ENCODE data around the gene GPR142.
A peak's percentile ranks its signal among the peaks of the same experiment; 100 is the strongest.

Gene GPR142

DNA sequence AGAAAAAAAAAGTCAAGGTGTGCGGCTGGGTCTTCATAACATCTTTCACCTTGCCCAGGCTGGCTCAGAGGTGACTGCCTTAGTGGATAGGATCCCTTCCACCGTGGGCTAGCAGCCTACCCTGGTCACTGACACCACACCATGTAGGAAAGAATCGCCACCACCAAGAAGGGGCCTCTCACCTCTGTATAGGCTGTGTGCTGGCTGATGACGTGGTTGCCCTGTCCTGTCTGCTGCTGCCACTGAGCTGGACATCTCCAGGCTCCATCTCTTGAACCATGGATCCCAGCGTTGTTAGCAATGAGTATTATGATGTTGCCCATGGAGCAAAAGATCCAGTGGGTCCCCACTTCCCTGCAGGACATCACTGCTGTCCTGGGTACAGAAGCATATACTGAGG, at the start of gene GPR142:
Gene GPR142, plus strand, starts transcription at position 301 of the 400 bp plus-strand sequence. CDS start 2,035 bp downstream, outside the sequence.
- DNase-seq (ENCODE audit: low read depth, low spot score) = no peak
- H3K27me3 ChIP-seq (ENCODE audit: control insufficient read depth, insufficient read depth, low read length) = no peaks in the 10 kb centered on the region
- no CpG with 5 or more reads among the region's 5 CpGs for WGBS (ENCODE audit: insufficient coverage, insufficient read length)

DNA sequence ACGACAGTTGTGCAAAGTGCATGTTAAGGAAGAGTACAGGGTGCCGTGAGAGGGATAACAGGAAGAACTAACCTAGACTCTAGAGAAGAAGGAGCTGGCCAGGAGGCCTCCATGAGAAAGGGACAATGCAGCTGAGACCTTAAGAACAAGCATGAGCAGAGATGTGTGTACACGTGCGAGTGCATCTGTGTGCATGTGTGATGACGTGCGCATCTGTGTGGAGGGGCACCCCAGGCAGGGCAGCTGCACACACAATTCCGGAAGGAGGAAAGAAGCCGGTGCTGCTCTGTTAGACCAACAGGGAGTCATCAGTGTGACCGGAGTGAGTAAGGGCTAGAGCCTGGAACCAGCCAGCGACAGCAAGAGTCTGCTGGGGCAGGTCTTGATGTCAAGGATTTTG, 48.9 kb upstream of the GPR142 start:
- Histone ChIP-seq H3K36me3 (ENCODE audit: control insufficient read depth, insufficient read depth, low read length) (no peaks in the 10 kb centered on the region), H3K27ac (ENCODE audit: low read length) (no peak overlapping the region), H3K4me1 (ENCODE audit: control insufficient read depth, insufficient read depth, low read length) (no peaks in the 10 kb centered on the region), H3K9me3 (ENCODE audit: control insufficient read depth, insufficient read depth, low read length) (no peaks in the 10 kb centered on the region), H3K4me3 (ENCODE audit: low read length) (no peak overlapping the region), H3K27me3 (ENCODE audit: control insufficient read depth, insufficient read depth, low read length) (no peaks in the 10 kb centered on the region)
- no CpG with 5 or more reads among the region's 10 CpGs for WGBS (ENCODE audit: insufficient coverage, insufficient read length)
- no peak for DNase-seq (ENCODE audit: low read depth, low spot score)

More for the DNA sequence above, at the start of gene GPR142:
- Histone ChIP-seq H3K27ac (ENCODE audit: low read length) (no peak within 1 kb of the TSS), H3K4me1 (ENCODE audit: control insufficient read depth, insufficient read depth, low read length) (peaks cover 9% of the 10 kb centered on the region), H3K4me3 (ENCODE audit: low read length) (no peak within 1 kb of the TSS), H3K36me3 (ENCODE audit: control insufficient read depth, insufficient read depth, low read length) (no peaks in the 10 kb centered on the region), H3K9me3 (ENCODE audit: control insufficient read depth, insufficient read depth, low read length) (no peaks in the 10 kb centered on the region)

DNA sequence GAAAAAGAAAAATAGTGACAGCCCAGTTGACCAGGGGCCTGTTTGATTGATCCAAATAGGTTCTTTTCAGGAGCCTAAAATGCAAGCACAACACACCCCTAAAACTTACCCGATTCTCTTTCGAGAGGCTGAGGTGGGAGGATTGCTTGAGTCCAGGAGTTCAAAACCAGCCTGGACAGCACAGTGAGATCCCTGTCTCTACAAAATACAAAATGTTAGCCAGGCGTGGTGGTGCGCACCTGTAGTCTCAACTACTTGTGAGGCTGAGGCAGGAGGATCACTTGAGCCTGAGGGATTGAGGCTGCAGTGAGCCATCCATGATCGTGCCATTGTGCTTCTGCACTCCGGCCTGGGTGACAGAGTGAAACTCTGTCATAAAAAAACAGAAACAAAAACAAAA, 42.8 kb upstream of the GPR142 start:
- H3K27me3 ChIP-seq (ENCODE audit: control insufficient read depth, insufficient read depth, low read length) = peaks cover 7% of the 10 kb centered on the region; the same call in 1 of the 2 replicates
- no peak overlapping the region for H3K4me3 ChIP-seq (ENCODE audit: low read length)
- no peaks in the 10 kb centered on the region for H3K9me3 ChIP-seq (ENCODE audit: control insufficient read depth, insufficient read depth, low read length)
- H3K4me1 ChIP-seq (ENCODE audit: control insufficient read depth, insufficient read depth, low read length) = peaks cover 4% of the 10 kb centered on the region
- DNase-seq (ENCODE audit: low read depth, low spot score) = no peak
- H3K27ac ChIP-seq (ENCODE audit: low read length) = no peak overlapping the region
- no CpG with 5 or more reads among the region's 6 CpGs for WGBS (ENCODE audit: insufficient coverage, insufficient read length)
- H3K36me3 ChIP-seq (ENCODE audit: control insufficient read depth, insufficient read depth, low read length) = no peaks in the 10 kb centered on the region

DNA sequence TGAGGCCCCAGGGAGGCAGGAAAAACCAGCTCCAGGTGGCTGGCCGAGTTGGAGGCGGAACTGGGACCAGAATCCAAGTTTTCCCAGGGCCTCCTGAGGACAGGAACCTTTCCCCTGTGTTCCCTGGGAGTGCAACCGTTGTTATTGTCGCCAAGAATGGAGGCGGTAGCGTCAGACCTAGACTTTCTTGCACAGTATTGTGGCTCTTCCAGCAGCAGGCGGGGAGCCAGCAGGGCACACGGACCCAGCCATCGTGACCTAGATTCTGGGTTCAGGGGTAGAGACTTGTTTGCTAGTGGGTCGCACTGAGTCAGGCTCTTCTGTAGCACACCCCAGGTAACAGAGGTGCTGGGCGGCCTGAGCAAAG, 41.9 kb upstream of the GPR142 start:
- H3K4me3 ChIP-seq (ENCODE audit: low read length) = peak overlapping the region; percentile 29; the same call in 1 of the 2 replicates
- no CpG with 5 or more reads among the region's 11 CpGs for WGBS (ENCODE audit: insufficient coverage, insufficient read length)
- H3K27me3 ChIP-seq (ENCODE audit: control insufficient read depth, insufficient read depth, low read length) = peaks cover 7% of the 10 kb centered on the region; the same call in 1 of the 2 replicates
- no peak for DNase-seq (ENCODE audit: low read depth, low spot score)
- H3K4me1 ChIP-seq (ENCODE audit: control insufficient read depth, insufficient read depth, low read length) = peaks cover 4% of the 10 kb centered on the region
- H3K9me3 ChIP-seq (ENCODE audit: control insufficient read depth, insufficient read depth, low read length) = no peaks in the 10 kb centered on the region
- H3K27ac ChIP-seq (ENCODE audit: low read length) = no peak overlapping the region
- H3K36me3 ChIP-seq (ENCODE audit: control insufficient read depth, insufficient read depth, low read length) = no peaks in the 10 kb centered on the region

DNA sequence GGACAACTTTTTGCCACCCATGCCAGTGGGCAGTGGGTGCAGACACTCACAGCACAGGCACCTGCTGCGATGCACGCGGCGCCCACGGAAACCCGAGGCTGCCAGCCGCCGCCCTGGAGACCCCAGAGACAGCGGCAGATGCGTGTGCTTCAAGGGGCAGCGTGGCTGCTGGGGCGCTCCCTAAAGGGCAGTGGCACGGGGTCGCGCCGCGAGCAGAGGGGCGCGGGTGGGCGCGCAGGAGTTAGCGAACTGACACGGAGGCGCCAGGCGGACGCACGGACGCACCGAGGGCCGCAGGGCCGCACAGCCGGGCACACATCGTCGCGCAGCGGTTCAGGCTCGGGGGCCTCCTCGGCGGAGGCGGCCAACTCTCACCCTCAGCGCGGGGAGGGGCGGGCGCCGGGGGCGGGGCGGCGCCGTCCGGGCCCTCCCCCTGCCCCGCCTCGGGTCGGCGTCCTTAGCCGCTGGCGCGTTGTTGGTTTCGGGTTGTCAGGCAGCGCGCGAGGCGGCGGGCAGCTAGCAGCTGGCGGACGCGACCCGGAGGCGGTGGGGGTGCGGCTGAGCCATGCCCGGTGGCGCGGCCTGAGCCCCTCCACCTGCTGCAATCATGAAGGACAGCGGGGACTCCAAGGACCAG, 41.4 kb upstream of the GPR142 start, which contains the start of gene KIF19:
Gene KIF19, plus strand, starts transcription at position 484 of the 637 bp plus-strand sequence. Its CDS starts 124 bp downstream, at position 608.
- no peak for DNase-seq (ENCODE audit: low read depth, low spot score)
- Histone ChIP-seq H3K9me3 (ENCODE audit: control insufficient read depth, insufficient read depth, low read length) (no peaks in the 10 kb centered on the region), H3K27me3 (ENCODE audit: control insufficient read depth, insufficient read depth, low read length) (peaks cover 7% of the 10 kb centered on the region; the same call in 1 of the 2 replicates), H3K36me3 (ENCODE audit: control insufficient read depth, insufficient read depth, low read length) (no peaks in the 10 kb centered on the region), H3K4me3 (ENCODE audit: low read length) (peak within 1 kb of the TSS; percentile 34; the same call in 1 of the 2 replicates), H3K27ac (ENCODE audit: low read length) (no peak within 1 kb of the TSS), H3K4me1 (ENCODE audit: control insufficient read depth, insufficient read depth, low read length) (peaks cover 4% of the 10 kb centered on the region)
- WGBS (ENCODE audit: insufficient coverage, insufficient read length) = no CpG with 5 or more reads among the region's 73 CpGs

GRCh38 chr17:74326506-74326905, 40.8 kb upstream of the GPR142 start:
- no peak for DNase-seq (ENCODE audit: low read depth, low spot score)
- Histone ChIP-seq H3K4me3 (ENCODE audit: low read length) (peak overlapping the region; percentile 34; the same call in 1 of the 2 replicates), H3K4me1 (ENCODE audit: control insufficient read depth, insufficient read depth, low read length) (peaks cover 4% of the 10 kb centered on the region), H3K27me3 (ENCODE audit: control insufficient read depth, insufficient read depth, low read length) (peaks cover 7% of the 10 kb centered on the region; the same call in 1 of the 2 replicates), H3K9me3 (ENCODE audit: control insufficient read depth, insufficient read depth, low read length) (no peaks in the 10 kb centered on the region), H3K27ac (ENCODE audit: low read length) (no peak overlapping the region), H3K36me3 (ENCODE audit: control insufficient read depth, insufficient read depth, low read length) (no peaks in the 10 kb centered on the region)
- WGBS (ENCODE audit: insufficient coverage, insufficient read length) = no CpG with 5 or more reads among the region's 10 CpGs

GRCh38 chr17:74328487-74328886, 38.8 kb upstream of the GPR142 start:
- H3K4me1 ChIP-seq (ENCODE audit: control insufficient read depth, insufficient read depth, low read length) = peaks cover 4% of the 10 kb centered on the region
- H3K36me3 ChIP-seq (ENCODE audit: control insufficient read depth, insufficient read depth, low read length) = no peaks in the 10 kb centered on the region
- no peak overlapping the region for H3K4me3 ChIP-seq (ENCODE audit: low read length)
- DNase-seq (ENCODE audit: low read depth, low spot score) = no peak
- H3K9me3 ChIP-seq (ENCODE audit: control insufficient read depth, insufficient read depth, low read length) = no peaks in the 10 kb centered on the region
- no peak overlapping the region for H3K27ac ChIP-seq (ENCODE audit: low read length)
- WGBS (ENCODE audit: insufficient coverage, insufficient read length) = no CpG with 5 or more reads among the region's 3 CpGs
- H3K27me3 ChIP-seq (ENCODE audit: control insufficient read depth, insufficient read depth, low read length) = peaks cover 7% of the 10 kb centered on the region; the same call in 1 of the 2 replicates

GRCh38 chr17:74329378-74329777, 37.9 kb upstream of the GPR142 start:
- Histone ChIP-seq H3K4me3 (ENCODE audit: low read length) (no peak overlapping the region), H3K4me1 (ENCODE audit: control insufficient read depth, insufficient read depth, low read length) (peaks cover 4% of the 10 kb centered on the region), H3K27ac (ENCODE audit: low read length) (no peak overlapping the region), H3K9me3 (ENCODE audit: control insufficient read depth, insufficient read depth, low read length) (no peaks in the 10 kb centered on the region), H3K27me3 (ENCODE audit: control insufficient read depth, insufficient read depth, low read length) (peaks cover 7% of the 10 kb centered on the region; the same call in 1 of the 2 replicates), H3K36me3 (ENCODE audit: control insufficient read depth, insufficient read depth, low read length) (no peaks in the 10 kb centered on the region)
- WGBS (ENCODE audit: insufficient coverage, insufficient read length) = no CpG with 5 or more reads among the region's 3 CpGs
- DNase-seq (ENCODE audit: low read depth, low spot score) = no peak

GRCh38 chr17:74330446-74330845, 36.9 kb upstream of the GPR142 start:
- Histone ChIP-seq H3K9me3 (ENCODE audit: control insufficient read depth, insufficient read depth, low read length) (no peaks in the 10 kb centered on the region), H3K4me1 (ENCODE audit: control insufficient read depth, insufficient read depth, low read length) (peaks cover 4% of the 10 kb centered on the region), H3K36me3 (ENCODE audit: control insufficient read depth, insufficient read depth, low read length) (no peaks in the 10 kb centered on the region), H3K27ac (ENCODE audit: low read length) (no peak overlapping the region), H3K4me3 (ENCODE audit: low read length) (no peak overlapping the region), H3K27me3 (ENCODE audit: control insufficient read depth, insufficient read depth, low read length) (peaks cover 6% of the 10 kb centered on the region; the same call in 1 of the 2 replicates)
- no peak for DNase-seq (ENCODE audit: low read depth, low spot score)
- WGBS (ENCODE audit: insufficient coverage, insufficient read length) = no CpG with 5 or more reads among the region's 8 CpGs

DNA sequence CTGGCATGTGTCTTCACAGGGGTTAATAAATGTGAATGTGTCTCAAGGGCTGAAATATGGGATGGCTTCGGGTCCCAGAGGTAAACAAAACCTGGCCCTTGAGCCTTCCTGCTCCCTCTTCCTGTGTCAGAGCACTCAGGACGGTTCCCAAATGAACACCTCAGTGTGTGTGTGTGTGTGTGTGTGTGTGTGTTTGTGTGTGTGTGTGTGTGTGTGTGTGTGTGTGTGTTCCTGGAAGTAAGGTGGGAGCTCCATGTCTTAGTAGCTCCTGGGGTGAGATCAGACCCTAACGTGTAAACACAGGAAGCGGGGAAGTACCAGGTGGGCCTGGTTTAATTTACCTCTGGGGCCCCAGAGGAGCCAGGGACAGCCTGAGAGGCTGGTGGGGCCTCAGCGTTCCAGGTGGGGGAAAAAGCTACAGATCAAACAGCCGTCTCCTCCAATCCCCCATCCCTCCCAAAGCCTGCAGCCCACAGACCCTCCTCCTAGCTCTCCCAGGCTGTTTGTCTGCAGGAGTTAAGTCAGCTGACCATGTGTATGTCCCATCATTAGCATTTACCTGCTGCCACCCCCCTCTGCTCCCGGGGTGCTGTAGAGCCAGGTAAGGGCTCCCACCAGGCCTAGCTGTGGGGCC, 35.2 kb upstream of the GPR142 start:
- Histone ChIP-seq H3K4me3 (ENCODE audit: low read length) (no peak overlapping the region), H3K9me3 (ENCODE audit: control insufficient read depth, insufficient read depth, low read length) (no peaks in the 10 kb centered on the region), H3K36me3 (ENCODE audit: control insufficient read depth, insufficient read depth, low read length) (no peaks in the 10 kb centered on the region), H3K27ac (ENCODE audit: low read length) (no peak overlapping the region), H3K27me3 (ENCODE audit: control insufficient read depth, insufficient read depth, low read length) (no peaks in the 10 kb centered on the region), H3K4me1 (ENCODE audit: control insufficient read depth, insufficient read depth, low read length) (peaks cover 1% of the 10 kb centered on the region; the same call in 1 of the 2 replicates)
- no CpG with 5 or more reads among the region's 7 CpGs for WGBS (ENCODE audit: insufficient coverage, insufficient read length)
- no peak for DNase-seq (ENCODE audit: low read depth, low spot score)
